Small intestine (tissue), 16 donors: ENCODE results near the gene G0S2. TPM values are rescaled to one million over a fixed set of nuclear protein-coding genes. Genes with fewer than 3 reads are reported as not detected.

Experiments used
- DNase-seq, 2 donors: peaks; one replicate each; pipeline versions ENCODE4 v3.0.0 to v3.0.0-alpha.2; 2013
- FAIRE-seq: peaks from 2 replicates; lab custom pipeline; 2012; peaks lifted over from hg19 to GRCh38; lab: Jason Lieb, UNC
- H3K27ac ChIP-seq, 3 donors: one replicate each; pipeline ENCODE4 v1.5.1; 2013; ENCODE audit warnings: low read length in 2 of 3, mild to moderate bottlenecking in 2 of 3, control low read depth in 1 of 3, inconsistent platforms in 1 of 3, low read depth in 1 of 3, moderate library complexity in 1 of 3
- H3K27me3 ChIP-seq, 3 donors: one replicate each; pipeline ENCODE4 v1.6.1; 2013; ENCODE audit warnings: low read length in 3 of 3, inconsistent platforms in 1 of 3; ENCODE audit not compliant: control insufficient read depth in 3 of 3, insufficient read depth in 3 of 3
- H3K36me3 ChIP-seq, 3 donors: one replicate each; pipeline ENCODE4 v1.6.1; 2013; ENCODE audit warnings: low read length in 3 of 3, inconsistent platforms in 1 of 3, low read depth in 1 of 3, mild to moderate bottlenecking in 1 of 3, moderate library complexity in 1 of 3; ENCODE audit not compliant: control insufficient read depth in 3 of 3, insufficient read depth in 2 of 3
- H3K4me1 ChIP-seq, 3 donors: one replicate each; pipeline ENCODE4 v1.6.1; 2013; ENCODE audit warnings: low read length in 2 of 3, inconsistent platforms in 1 of 3, low read depth in 1 of 3, mild to moderate bottlenecking in 1 of 3, moderate library complexity in 1 of 3; ENCODE audit not compliant: control insufficient read depth in 3 of 3, insufficient read depth in 2 of 3
- H3K4me3 ChIP-seq, 3 donors: one replicate each; pipeline ENCODE4 v1.5.1; 2013; ENCODE audit warnings: low read length in 3 of 3, control low read depth in 1 of 3, inconsistent platforms in 1 of 3, low read depth in 1 of 3, mild to moderate bottlenecking in 1 of 3, moderate library complexity in 1 of 3
- H3K9me3 ChIP-seq, 2 donors: one replicate each; pipeline ENCODE4 v1.6.1; 2013; ENCODE audit warnings: low read depth in 1 of 2, low read length in 1 of 2; ENCODE audit not compliant: control insufficient read depth in 2 of 2, insufficient read depth in 1 of 2
- WGBS, 3 donors: extraction: QIAGEN DNeasy Blood & Tissue Kit; methylation state at CpG; one replicate each; pipeline ENCODE4 v1.1.7; 2013; 5-methylcytosine and 5-hydroxymethylcytosine counted together
- long read RNA-seq, 10 donors: transcript quantifications; one replicate each; lab custom pipeline, GENCODE V29; 2026
- polyA plus RNA-seq, 4 donors: library from polyadenylated mRNA; stranded (reverse) in 3 of 4; unstranded in 1 of 4; fragments of 200-250 nt in 3 of 4; fragments of 120-200 nt in 1 of 4; gene quantifications; one replicate each; pipeline versions ENCODE4 v1.2.1 to v1.2.3, GENCODE V29; 2013
- donor health status: healthy with polysubstance abuse.
- donor health status: control.
- donor health status: control.
- donor health status: Bipolar disorder and iron deficiency.
- donor health status: healthy.

Gene G0S2, protein sequence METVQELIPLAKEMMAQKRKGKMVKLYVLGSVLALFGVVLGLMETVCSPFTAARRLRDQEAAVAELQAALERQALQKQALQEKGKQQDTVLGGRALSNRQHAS
- 100 to 1,000 TPM in 2 of 4 donors, 10 to 100 TPM in 1, 1 to 10 TPM in 1; 6.9 to 310 (median 75.8) TPM for polyA plus RNA-seq
- long read RNA-seq, donor 1 = 0 reads
- long read RNA-seq, donor 2, transcript G0S2-201 (2 exons, 866 nt) = major isoform, 27 of 27 reads
- long read RNA-seq, donor 2, partial matches to known transcripts = 0 of 27 reads
- long read RNA-seq, donor 2, other reads (novel, unspliced or antisense) = 0 of 27 reads
- long read RNA-seq, donor 3, transcript G0S2-201 (2 exons, 866 nt) = major isoform, 111 of 111 reads
- long read RNA-seq, donor 3, partial matches to known transcripts = 0 of 111 reads
- long read RNA-seq, donor 3, other reads (novel, unspliced or antisense) = 0 of 111 reads
- long read RNA-seq, donor 4, transcript G0S2-201 (2 exons, 866 nt) = major isoform, 11 of 11 reads
- long read RNA-seq, donor 4, partial matches to known transcripts = 0 of 11 reads
- long read RNA-seq, donor 4, other reads (novel, unspliced or antisense) = 0 of 11 reads
- long read RNA-seq, donor 5, transcript G0S2-201 (2 exons, 866 nt) = major isoform, 58 of 58 reads
- long read RNA-seq, donor 5, partial matches to known transcripts = 0 of 58 reads
- long read RNA-seq, donor 5, other reads (novel, unspliced or antisense) = 0 of 58 reads
- long read RNA-seq, donor 6, transcript G0S2-201 (2 exons, 866 nt) = major isoform, 130 of 130 reads
- long read RNA-seq, donor 6, partial matches to known transcripts = 0 of 130 reads
- long read RNA-seq, donor 6, other reads (novel, unspliced or antisense) = 0 of 130 reads
- long read RNA-seq, donor 7 = 0 reads
- long read RNA-seq, donor 8, partial matches to known transcripts = 0 of 2 reads
- long read RNA-seq, donor 8, other reads (novel, unspliced or antisense) = 0 of 2 reads
- long read RNA-seq, donor 9, transcript G0S2-201 (2 exons, 866 nt) = major isoform, 52 of 52 reads
- long read RNA-seq, donor 9, partial matches to known transcripts = 0 of 52 reads
- long read RNA-seq, donor 9, other reads (novel, unspliced or antisense) = 0 of 52 reads
- long read RNA-seq, donor 10, transcript G0S2-201 (2 exons, 866 nt) = major isoform, 206 of 206 reads
- long read RNA-seq, donor 10, partial matches to known transcripts = 0 of 206 reads
- long read RNA-seq, donor 10, other reads (novel, unspliced or antisense) = 0 of 206 reads

GRCh38 chr1:209674957-209675564, at the start of gene G0S2:
Gene G0S2, plus strand, starts transcription at chr1:209675412. Its CDS starts 273 bp downstream, at chr1:209675685.
- Histone ChIP-seq H3K27ac (peak within 1 kb of the TSS in 2 of 3 donors; percentile 72 to 78), H3K27me3 (no peaks in the 10 kb centered on the region), H3K4me1 (peaks cover 10 to 20% (median 17%) of the 10 kb centered on the region in 3 donors), H3K9me3 (peaks cover 0 to 5% of the 10 kb centered on the region in 2 donors), H3K4me3 (peak within 1 kb of the TSS; percentile 32 to 67 (median 42)), H3K36me3 (peaks cover 0 to 3% (median 0%) of the 10 kb centered on the region in 3 donors)
- FAIRE-seq (no peak), DNase-seq (peak; percentile 56 to 92)
- 2 to 5% (median 4%) methylated on average over 40 to 47 of the region's 47 CpGs for WGBS, 3 donors

GRCh38 chr1:209625791-209626285, 49.4 kb upstream of the G0S2 start:
- peaks cover 0 to 91% (median 19%) of the 10 kb centered on the region in 3 donors for H3K36me3 ChIP-seq
- peaks cover 0 to 16% (median 0%) of the 10 kb centered on the region in 3 donors for H3K4me1 ChIP-seq
- no peaks in the 10 kb centered on the region for H3K9me3 ChIP-seq
- no peak overlapping the region for H3K27ac ChIP-seq
- no peaks in the 10 kb centered on the region for H3K27me3 ChIP-seq
- no peak overlapping the region for H3K4me3 ChIP-seq
- DNase-seq = no peak
- no peak for FAIRE-seq
- WGBS, 3 donors = 88 to 92% (median 88%) methylated on average over 18 of the region's 18 CpGs

GRCh38 chr1:209626346-209627026, 48.7 kb upstream of the G0S2 start:
- 92 to 96% (median 92%) methylated on average over 18 to 19 of the region's 19 CpGs for WGBS, 3 donors
- H3K4me1 ChIP-seq = peaks cover 0 to 10% (median 0%) of the 10 kb centered on the region in 3 donors
- H3K27ac ChIP-seq = no peak overlapping the region
- H3K9me3 ChIP-seq = no peaks in the 10 kb centered on the region
- FAIRE-seq (no peak), DNase-seq (no peak)
- peaks cover 0 to 91% (median 22%) of the 10 kb centered on the region in 3 donors for H3K36me3 ChIP-seq
- H3K27me3 ChIP-seq = no peaks in the 10 kb centered on the region
- no peak overlapping the region for H3K4me3 ChIP-seq

- DNase-seq (no peak), FAIRE-seq (no peak)
- Histone ChIP-seq H3K9me3 (no peaks in the 10 kb centered on the region), H3K27me3 (no peaks in the 10 kb centered on the region), H3K36me3 (peaks cover 0 to 90% (median 22%) of the 10 kb centered on the region in 3 donors), H3K27ac (no peak overlapping the region), H3K4me1 (peaks cover 0 to 3% (median 0%) of the 10 kb centered on the region in 3 donors), H3K4me3 (no peak overlapping the region)
- WGBS, 3 donors = 66 to 81% (median 75%) methylated on average over 16 of the region's 16 CpGs
These were observed 48.0 kb upstream of the G0S2 start for GRCh38 chr1:209627027-209627731.

- Histone ChIP-seq H3K27me3 (no peaks in the 10 kb centered on the region), H3K36me3 (peaks cover 0 to 90% (median 24%) of the 10 kb centered on the region in 3 donors), H3K9me3 (no peaks in the 10 kb centered on the region), H3K4me3 (no peak overlapping the region), H3K4me1 (no peaks in the 10 kb centered on the region), H3K27ac (no peak overlapping the region)
- FAIRE-seq = no peak
- peak; percentile 52 to 66 for DNase-seq
- WGBS, 3 donors = 45 to 46% (median 45%) methylated on average over 16 of the region's 16 CpGs
These were observed 47.4 kb upstream of the G0S2 start for GRCh38 chr1:209627732-209628196.

- DNase-seq (no peak), FAIRE-seq (no peak)
These were observed 46.5 kb upstream of the G0S2 start for GRCh38 chr1:209628618-209629299.

More at GRCh38 chr1:209628618-209629299, 46.5 kb upstream of the G0S2 start:
- WGBS, 3 donors = 75 to 87% (median 84%) methylated on average over 7 of the region's 7 CpGs
- Histone ChIP-seq H3K27me3 (no peaks in the 10 kb centered on the region), H3K27ac (no peak overlapping the region), H3K9me3 (no peaks in the 10 kb centered on the region), H3K4me1 (no peaks in the 10 kb centered on the region), H3K4me3 (no peak overlapping the region), H3K36me3 (peaks cover 0 to 85% (median 21%) of the 10 kb centered on the region in 3 donors)
